HEK293T (cell line): ENCODE measurements around the gene SLC18A2.

Experiments used
- CTCF ChIA-PET: fragments of 350-600 bp; formaldehyde crosslinking; extraction: SDS; loops from one replicate; lab custom pipeline; 2021; ENCODE audit warnings: antibody characterized with exemption, inconsistent platforms; lab: Yijun Ruan, JAX
- POLR2A ChIA-PET: fragments of 350-600 bp; formaldehyde crosslinking; extraction: SDS; loops from one replicate; lab custom pipeline; 2020; ENCODE audit warnings: antibody characterized with exemption, inconsistent platforms; lab: Yijun Ruan, JAX
- DNase-seq: peaks from one replicate; pipeline ENCODE4 v3.0.0; 2012; ENCODE audit warnings: mixed read lengths; ENCODE audit errors: extremely low spot score
- ARNT ChIP-seq: fragments of 450-650 bp; IDR thresholded peaks from 2 replicates; pipeline ENCODE4 v1.6.1; 2017; ENCODE audit warnings: mild to moderate bottlenecking
- BHLHE40 ChIP-seq: fragments of 450-650 bp; IDR thresholded peaks from 2 replicates; pipeline ENCODE4 v1.6.1; 2016; ENCODE audit warnings: mild to moderate bottlenecking, moderate library complexity, borderline replicate concordance
- CTBP1 ChIP-seq: fragments of 450-650 bp; IDR thresholded peaks from 2 replicates; pipeline ENCODE4 v1.6.1; 2016; ENCODE audit warnings: borderline replicate concordance
- ELF4 ChIP-seq: fragments of 450-650 bp; IDR thresholded peaks from 2 replicates; pipeline ENCODE4 v1.6.1; 2017; ENCODE audit warnings: antibody characterized with exemption
- FOXA1 ChIP-seq: fragments of 450-650 bp; IDR thresholded peaks from 2 replicates; pipeline ENCODE4 v1.6.1; 2016; ENCODE audit warnings: mild to moderate bottlenecking
- FOXK2 ChIP-seq: fragments of 450-650 bp; IDR thresholded peaks from 2 replicates; pipeline ENCODE4 v1.6.1; 2016; ENCODE audit warnings: mild to moderate bottlenecking
- FOXM1 ChIP-seq: fragments of 450-650 bp; IDR thresholded peaks from 2 replicates; pipeline ENCODE4 v1.6.1; 2017; ENCODE audit warnings: mild to moderate bottlenecking, borderline replicate concordance
- HDGF ChIP-seq: fragments of 450-650 bp; IDR thresholded peaks from 2 replicates; pipeline ENCODE4 v1.6.1; 2017; ENCODE audit warnings: antibody characterized with exemption, borderline replicate concordance
- L3MBTL2 ChIP-seq: fragments of 450-650 bp; conservative IDR thresholded peaks from 2 replicates; pipeline ENCODE4 v1.6.1; 2016; ENCODE audit warnings: mild to moderate bottlenecking
- LEF1 ChIP-seq: fragments of 450-650 bp; IDR thresholded peaks from 2 replicates; pipeline ENCODE4 v1.6.1; 2017; ENCODE audit warnings: mild to moderate bottlenecking, borderline replicate concordance
- NFRKB ChIP-seq: fragments of 450-650 bp; IDR thresholded peaks from 2 replicates; pipeline ENCODE4 v1.6.1; 2016; ENCODE audit warnings: mild to moderate bottlenecking, moderate library complexity
- SP1 ChIP-seq: fragments of 450-650 bp; IDR thresholded peaks from 2 replicates; pipeline ENCODE4 v1.6.1; 2017
- SUZ12 ChIP-seq: fragments of 450-650 bp; IDR thresholded peaks from 2 replicates; pipeline ENCODE4 v1.6.1; 2016; ENCODE audit warnings: mild to moderate bottlenecking
- TARDBP ChIP-seq: fragments of 450-650 bp; IDR thresholded peaks from 2 replicates; pipeline ENCODE4 v1.6.1; 2016
- ZNF384 ChIP-seq: fragments of 450-650 bp; IDR thresholded peaks from 2 replicates; pipeline ENCODE4 v1.6.1; 2016
- TF ChIP-seq, protein P1 (sequence below): fragments of 450-650 bp; IDR thresholded peaks from 2 replicates; pipeline ENCODE4 v1.6.1; 2016

Gene SLC18A2

GRCh38 chr10:117240621-117241529, at the start of gene SLC18A2:
Gene SLC18A2, plus strand, starts transcription at chr10:117241114. Its CDS starts 580 bp downstream, at chr10:117241694.
- no peak for DNase-seq
- ChIA-PET CTCF (no interaction called here), POLR2A (no interaction called here)
- no peak for TF ChIP-seq ELF4
- TF ChIP-seq FOXM1 = no peak
- no peak for TF ChIP-seq BHLHE40
- no peak for TF ChIP-seq HDGF
- TF ChIP-seq FOXK2 = no peak
- no peak for TF ChIP-seq NFRKB
- TF ChIP-seq SP1 = no peak
- TF ChIP-seq, protein P1, sequence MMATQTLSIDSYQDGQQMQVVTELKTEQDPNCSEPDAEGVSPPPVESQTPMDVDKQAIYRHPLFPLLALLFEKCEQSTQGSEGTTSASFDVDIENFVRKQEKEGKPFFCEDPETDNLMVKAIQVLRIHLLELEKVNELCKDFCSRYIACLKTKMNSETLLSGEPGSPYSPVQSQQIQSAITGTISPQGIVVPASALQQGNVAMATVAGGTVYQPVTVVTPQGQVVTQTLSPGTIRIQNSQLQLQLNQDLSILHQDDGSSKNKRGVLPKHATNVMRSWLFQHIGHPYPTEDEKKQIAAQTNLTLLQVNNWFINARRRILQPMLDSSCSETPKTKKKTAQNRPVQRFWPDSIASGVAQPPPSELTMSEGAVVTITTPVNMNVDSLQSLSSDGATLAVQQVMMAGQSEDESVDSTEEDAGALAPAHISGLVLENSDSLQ = no peak

- DNase-seq = no peak
- POLR2A ChIA-PET = no interaction called here
- CTCF ChIA-PET = interaction anchor here (0.7 kb wide), 1 partner anchor 330 kb away, joined by 3 read pairs; no protein-coding TSS in a partner anchor
- TF ChIP-seq L3MBTL2 (no peak), FOXA1 (no peak), ELF4 (no peak), BHLHE40 (no peak), SP1 (no peak), ZNF384 (no peak), SUZ12 (no peak), ARNT (no peak), HDGF (no peak), FOXM1 (no peak), CTBP1 (no peak), FOXK2 (no peak), TARDBP (no peak), LEF1 (no peak), NFRKB (no peak)
- TF ChIP-seq, protein P1 = no peak
These were observed 43.7 kb upstream of the SLC18A2 start, which contains the start of gene KCNK18 for GRCh38 chr10:117197189-117197588. Gene KCNK18, plus strand, starts transcription at chr10:117197489. Its CDS starts 0 bp downstream, at chr10:117197489.

DNA sequence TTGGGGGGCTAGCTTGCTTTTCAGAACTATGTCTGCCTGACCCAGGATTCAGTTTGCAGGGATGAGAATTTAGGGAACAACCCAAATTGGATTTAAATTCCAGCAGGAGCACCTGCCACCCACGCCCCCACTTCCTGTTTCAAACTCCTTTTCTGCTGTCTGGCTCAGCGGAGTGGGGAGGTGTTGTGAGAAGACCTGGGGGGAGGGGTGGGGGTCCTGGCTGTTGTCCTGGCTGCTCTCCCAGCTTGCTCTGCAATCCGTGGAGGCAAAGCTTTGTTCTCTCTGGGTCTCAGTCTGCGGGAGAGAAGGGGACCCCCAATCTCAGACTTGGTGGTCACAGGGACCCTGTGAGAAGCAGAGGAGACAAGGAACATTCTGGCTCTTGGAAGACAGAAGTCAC, 42.8 kb upstream of the SLC18A2 start:
- POLR2A ChIA-PET = no interaction called here
- TF ChIP-seq LEF1 (no peak), FOXK2 (no peak), ELF4 (no peak), ZNF384 (no peak), NFRKB (no peak), L3MBTL2 (no peak), SUZ12 (no peak), CTBP1 (no peak), ARNT (no peak), BHLHE40 (no peak), TARDBP (no peak), FOXM1 (no peak), FOXA1 (no peak), SP1 (no peak), HDGF (no peak)
- TF ChIP-seq, protein P1 = no peak
- CTCF ChIA-PET = no interaction called here
- DNase-seq = no peak

- POLR2A ChIA-PET = interaction anchor here (1.0 kb wide), 1 partner anchor 10 kb away, joined by 4 read pairs; no protein-coding TSS in a partner anchor
- CTCF ChIA-PET = interaction anchor here (0.7 kb wide), 1 partner anchor 15 kb away, joined by 6 read pairs; no protein-coding TSS in a partner anchor
- no peak for DNase-seq
- no peak for TF ChIP-seq FOXA1
These were observed 39.1 kb upstream of the SLC18A2 start for GRCh38 chr10:117201826-117202225.

DNA sequence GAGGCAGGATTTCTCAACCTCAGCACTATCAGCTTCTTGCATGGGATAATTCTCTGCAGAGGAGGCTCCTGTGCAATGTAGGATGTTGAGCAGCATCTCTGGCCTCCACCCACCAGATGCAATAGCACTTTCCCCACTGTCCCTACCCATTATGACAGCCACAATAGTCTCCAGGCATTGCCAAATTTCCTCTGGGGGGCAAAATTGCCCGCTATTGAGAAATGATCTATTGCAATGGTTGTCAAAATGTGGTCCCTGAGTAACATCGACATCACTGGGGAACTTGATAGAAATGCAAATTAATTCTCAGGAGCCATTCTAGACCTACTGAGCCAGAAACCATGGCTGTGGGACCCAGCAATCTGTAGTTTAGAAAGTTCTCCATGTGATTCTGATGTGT, 36.6 kb upstream of the SLC18A2 start:
- ChIA-PET CTCF (no interaction called here), POLR2A (no interaction called here)
- TF ChIP-seq ELF4 (no peak), FOXK2 (no peak), HDGF (no peak), SP1 (no peak), CTBP1 (no peak), L3MBTL2 (no peak), TARDBP (no peak), LEF1 (no peak), FOXA1 (no peak), NFRKB (no peak), ZNF384 (no peak), FOXM1 (no peak), BHLHE40 (no peak)
- TF ChIP-seq, protein P1 = no peak
- no peak for DNase-seq
